ENCODE measurements around the gene TRPM3. TPM values are rescaled to one million over a fixed set of nuclear protein-coding genes. Genes with fewer than 3 reads are reported as not detected.

The TRPM3 gene
- total and polyA plus RNA-seq, 2 of the 13 experiments (the other 11 are each of a cell fraction or from before 2014, with no cell fraction given) = not detected

DNA sequence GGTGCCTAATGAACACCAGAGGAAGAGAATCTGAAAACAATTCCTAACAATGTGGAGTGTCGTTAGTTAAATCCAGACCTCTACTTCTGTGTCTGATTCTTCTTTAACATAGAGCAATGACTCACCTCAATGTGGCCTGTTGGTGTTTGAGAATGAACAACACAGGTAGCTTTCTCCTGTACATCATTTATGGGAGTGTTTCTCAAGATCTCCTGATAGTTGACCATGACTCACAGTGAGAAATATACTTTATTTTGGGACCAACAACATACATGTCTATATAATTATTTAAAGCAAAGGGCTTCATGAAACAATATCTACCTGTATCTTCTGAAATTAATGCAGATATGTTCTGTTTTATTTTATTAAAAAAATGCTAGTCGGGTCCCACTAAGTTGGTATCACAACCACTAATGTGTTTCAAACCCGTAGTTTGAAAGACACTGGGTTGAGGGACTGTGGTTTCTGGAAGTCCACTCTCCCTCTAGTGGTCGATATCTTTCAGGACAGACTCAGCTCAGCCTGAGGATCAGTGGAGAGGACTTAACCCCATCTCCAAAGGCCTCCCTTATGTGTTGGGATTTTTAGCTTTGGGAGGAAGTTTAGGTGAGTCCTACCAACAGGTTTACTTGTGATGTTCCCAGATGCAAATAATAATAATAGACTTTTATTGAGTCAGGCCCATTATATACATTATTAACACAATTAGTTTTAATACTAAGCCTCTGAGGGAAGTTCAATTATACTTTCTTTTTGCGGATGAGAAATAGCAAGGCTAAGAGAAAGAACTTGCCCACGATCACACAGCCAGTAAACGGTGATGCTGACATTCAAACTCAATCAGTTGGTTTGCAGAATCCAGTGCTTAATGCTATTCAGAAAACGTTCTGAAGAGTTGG lies 636.9 kb downstream of the TRPM3 start (continued):
- TF ChIP-seq RARA (CRISPR knock-in tag; IDR thresholded peaks at IDR 0.05) (no peak), SETDB1 (CRISPR knock-in tag; IDR thresholded peaks at IDR 0.05; ENCODE audit: borderline replicate concordance) (no peak), ZEB1 (IDR thresholded peaks at IDR 0.05; ENCODE audit: insufficient replicate concordance, low read depth) (no peak), SMC3 (IDR thresholded peaks at IDR 0.05; ENCODE audit: low read length) (peak; percentile 94), RAD21 (CRISPR knock-in tag; IDR thresholded peaks at IDR 0.05) (peak; percentile 62), XRCC5 (optimal IDR thresholded peaks at IDR 0.05; ENCODE audit: low read length) (peak; percentile 44)

DNA sequence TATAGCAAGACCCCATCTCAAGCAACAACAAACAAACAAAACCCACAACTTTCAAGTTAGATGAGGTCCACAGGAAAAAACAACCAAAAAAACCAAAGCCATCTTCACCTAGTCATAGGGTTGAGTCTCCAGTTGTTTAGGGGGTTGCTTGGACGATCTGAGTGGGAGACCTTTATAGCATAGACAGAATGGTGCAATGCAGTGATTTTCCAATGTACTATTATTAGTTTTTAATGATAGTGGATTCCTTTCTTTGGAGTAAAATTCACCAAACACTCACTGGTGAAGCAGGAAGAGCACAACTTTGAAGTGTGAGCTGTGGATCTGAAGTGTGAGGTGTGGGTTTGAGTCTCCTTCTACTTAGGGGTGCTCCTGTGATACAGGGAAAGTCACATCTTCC lies 640.0 kb downstream of the TRPM3 start:
- in situ Hi-C loops (cut with HindIII; ENCODE audit: extremely low pct_ligation_motif_present, low pct_unique_long_range_greater_than_20kb) = loop anchor here (5.0 kb wide), 1 partner anchor 64 kb away; no protein-coding TSS in a partner anchor
- peaks cover 28% of the 10 kb centered on the region for H3K4me1 ChIP-seq (ENCODE audit: insufficient read depth, low read length)
- ChIA-PET POLR2A (interaction anchor here (5.8 kb wide), 1 partner anchor 62 kb away, joined by 40 read pairs; no protein-coding TSS in a partner anchor), CTCF (ENCODE audit: low intra/inter-chr PET ratio, low total read pairs) (no interaction called here)
- H4K20me1 ChIP-seq (ENCODE audit: insufficient read depth, low read length) = no peaks in the 10 kb centered on the region
- WGBS (ENCODE audit: low lambda C conversion rate) = 79% methylated on average over 1 of the region's 1 CpG
- H3K79me2 ChIP-seq (ENCODE audit: insufficient read depth, low read length) = no peaks in the 10 kb centered on the region
- DNase-seq (ENCODE audit: low spot score) = no peak
- H3K27ac ChIP-seq (ENCODE audit: extremely low read length, insufficient read depth, low read length) = no peak overlapping the region
- no peak overlapping the region for H2AFZ ChIP-seq (ENCODE audit: low read length)
- no peak overlapping the region for H3K4me2 ChIP-seq (ENCODE audit: low read depth, low read length)
- BruUV-seq (replicated peaks) = no TSS peak
- no peak for FAIRE-seq
- no peak overlapping the region for H3K9ac ChIP-seq (ENCODE audit: insufficient read depth, low read depth, low read length)
- no peaks in the 10 kb centered on the region for H3K36me3 ChIP-seq (replicated peaks in 1 of 2; ENCODE audit: control insufficient read depth in 1 of 2, insufficient read depth in 2 of 2, low read length in 2 of 2)
- intact Hi-C loops (cut with micrococcal nuclease; ENCODE audit: unreplicated experiment) = loop anchor here (5.0 kb wide), 1 partner anchor 509 kb away; no protein-coding TSS in a partner anchor
- no peak overlapping the region for H3K4me3 ChIP-seq (replicated peaks in 1 of 3; ENCODE audit: insufficient read depth in 1 of 3, low read depth in 2 of 3, low read length in 3 of 3)
- no peaks in the 10 kb centered on the region for H3K9me3 ChIP-seq (ENCODE audit: low read length)
- H3K27me3 ChIP-seq (ENCODE audit: control insufficient read depth in 1 of 2, insufficient read depth in 2 of 2, low read length in 2 of 2) = peaks cover 0 to 26% of the 10 kb centered on the region in 2 experiments; a peak in 1 of 5 replicates
- no peak for ATAC-seq
- TF ChIP-seq EP300 (IDR thresholded peaks at IDR 0.05; ENCODE audit: low read depth in 2 of 2, low read length in 2 of 2) = no peak
- no peak for TF ChIP-seq EP300 (CRISPR knock-in tag; IDR thresholded peaks at IDR 0.05; ENCODE audit: borderline replicate concordance)
- TF ChIP-seq, protein P1, sequence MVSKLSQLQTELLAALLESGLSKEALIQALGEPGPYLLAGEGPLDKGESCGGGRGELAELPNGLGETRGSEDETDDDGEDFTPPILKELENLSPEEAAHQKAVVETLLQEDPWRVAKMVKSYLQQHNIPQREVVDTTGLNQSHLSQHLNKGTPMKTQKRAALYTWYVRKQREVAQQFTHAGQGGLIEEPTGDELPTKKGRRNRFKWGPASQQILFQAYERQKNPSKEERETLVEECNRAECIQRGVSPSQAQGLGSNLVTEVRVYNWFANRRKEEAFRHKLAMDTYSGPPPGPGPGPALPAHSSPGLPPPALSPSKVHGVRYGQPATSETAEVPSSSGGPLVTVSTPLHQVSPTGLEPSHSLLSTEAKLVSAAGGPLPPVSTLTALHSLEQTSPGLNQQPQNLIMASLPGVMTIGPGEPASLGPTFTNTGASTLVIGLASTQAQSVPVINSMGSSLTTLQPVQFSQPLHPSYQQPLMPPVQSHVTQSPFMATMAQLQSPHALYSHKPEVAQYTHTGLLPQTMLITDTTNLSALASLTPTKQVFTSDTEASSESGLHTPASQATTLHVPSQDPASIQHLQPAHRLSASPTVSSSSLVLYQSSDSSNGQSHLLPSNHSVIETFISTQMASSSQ (IDR thresholded peaks at IDR 0.05; ENCODE audit: low read depth) = no peak
- TF ChIP-seq, protein P1 (CRISPR knock-in tag; IDR thresholded peaks at IDR 0.05; ENCODE audit: borderline replicate concordance) = no peak
- TF ChIP-seq, protein P2, sequence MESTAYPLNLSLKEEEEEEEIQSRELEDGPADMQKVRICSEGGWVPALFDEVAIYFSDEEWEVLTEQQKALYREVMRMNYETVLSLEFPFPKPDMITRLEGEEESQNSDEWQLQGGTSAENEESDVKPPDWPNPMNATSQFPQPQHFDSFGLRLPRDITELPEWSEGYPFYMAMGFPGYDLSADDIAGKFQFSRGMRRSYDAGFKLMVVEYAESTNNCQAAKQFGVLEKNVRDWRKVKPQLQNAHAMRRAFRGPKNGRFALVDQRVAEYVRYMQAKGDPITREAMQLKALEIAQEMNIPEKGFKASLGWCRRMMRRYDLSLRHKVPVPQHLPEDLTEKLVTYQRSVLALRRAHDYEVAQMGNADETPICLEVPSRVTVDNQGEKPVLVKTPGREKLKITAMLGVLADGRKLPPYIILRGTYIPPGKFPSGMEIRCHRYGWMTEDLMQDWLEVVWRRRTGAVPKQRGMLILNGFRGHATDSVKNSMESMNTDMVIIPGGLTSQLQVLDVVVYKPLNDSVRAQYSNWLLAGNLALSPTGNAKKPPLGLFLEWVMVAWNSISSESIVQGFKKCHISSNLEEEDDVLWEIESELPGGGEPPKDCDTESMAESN (CRISPR knock-in tag; conservative IDR thresholded peaks at IDR 0.05) = no peak
- TF ChIP-seq, protein P3, sequence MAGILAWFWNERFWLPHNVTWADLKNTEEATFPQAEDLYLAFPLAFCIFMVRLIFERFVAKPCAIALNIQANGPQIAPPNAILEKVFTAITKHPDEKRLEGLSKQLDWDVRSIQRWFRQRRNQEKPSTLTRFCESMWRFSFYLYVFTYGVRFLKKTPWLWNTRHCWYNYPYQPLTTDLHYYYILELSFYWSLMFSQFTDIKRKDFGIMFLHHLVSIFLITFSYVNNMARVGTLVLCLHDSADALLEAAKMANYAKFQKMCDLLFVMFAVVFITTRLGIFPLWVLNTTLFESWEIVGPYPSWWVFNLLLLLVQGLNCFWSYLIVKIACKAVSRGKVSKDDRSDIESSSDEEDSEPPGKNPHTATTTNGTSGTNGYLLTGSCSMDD (CRISPR knock-in tag; IDR thresholded peaks at IDR 0.05) = no peak

Measured in HepG2 (cell line).